Testis (tissue), 2 donors: ENCODE results near the gene ORC6.
A peak's percentile ranks its signal among the peaks of the same experiment; 100 is the strongest.

ENCODE experiments used
- CTCF ChIP-seq, 3 experiments: fragments of 450-650 bp in 2 of 3; fragments of 200-600 bp in 1 of 3; sonication (generic) in 1 of 3; IDR thresholded peaks; one replicate each; pipeline ENCODE4 v1.5.1; 2016 to 2019; ENCODE audit warnings: antibody characterized with exemption in 3 of 3, mild to moderate bottlenecking in 2 of 3, moderate library complexity in 1 of 3
- POLR2A ChIP-seq: fragments of 450-650 bp; IDR thresholded peaks from one replicate; pipeline ENCODE4 v1.6.1; 2017; ENCODE audit warnings: antibody characterized with exemption, mild to moderate bottlenecking, moderate library complexity

GRCh38 chr16:46673320-46674013, 16.0 kb upstream of the ORC6 start:
- TF ChIP-seq CTCF (IDR thresholded peaks at IDR 0.05), result peak; percentile 67 to 87 (median 72)
- no peak for TF ChIP-seq POLR2A
